ENCODE data around the gene TXLNA. TPM values are rescaled to one million over a fixed set of nuclear protein-coding genes. Genes with fewer than 3 reads are reported as not detected.

Gene TXLNA
- total and polyA plus RNA-seq, 2 experiments from 2014 or later: 33.3 to 40.9 TPM

DNA sequence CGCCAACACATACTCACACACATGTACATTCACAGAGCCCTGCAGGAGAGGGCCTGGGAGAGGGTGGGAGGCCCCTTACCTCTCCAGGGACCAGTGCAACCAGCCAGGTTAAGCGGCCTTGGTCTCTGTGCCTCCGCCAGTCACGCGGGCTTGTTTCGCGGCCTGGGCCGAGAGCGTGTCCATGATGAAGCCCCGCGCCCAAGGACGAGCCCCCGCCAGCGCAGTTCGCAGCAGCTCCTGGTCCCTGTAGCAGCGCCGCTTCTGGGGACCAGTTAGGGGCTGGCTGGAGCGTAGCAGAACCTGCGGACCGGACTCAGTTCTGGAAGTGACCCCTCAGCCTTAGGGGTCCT, 60.3 kb downstream of the TXLNA start:
- peak overlapping the region; percentile 42 for H3K4me3 ChIP-seq
- peak overlapping the region; percentile 59 for H3K27ac ChIP-seq
- TF ChIP-seq CTCF (IDR thresholded peaks at IDR 0.05; ENCODE audit: low read depth, low read length): no peak
- peak in 1 of 2 donors; percentile 49 for DNase-seq (ENCODE audit: low read depth in 1 of 2, low spot score in 1 of 2)
- H3K27me3 ChIP-seq: no peaks in the 10 kb centered on the region
- H3K4me1 ChIP-seq (ENCODE audit: low read depth): peaks cover 10% of the 10 kb centered on the region
- no peaks in the 10 kb centered on the region for H3K36me3 ChIP-seq
- H3K9me3 ChIP-seq (ENCODE audit: low read depth): no peaks in the 10 kb centered on the region

DNA sequence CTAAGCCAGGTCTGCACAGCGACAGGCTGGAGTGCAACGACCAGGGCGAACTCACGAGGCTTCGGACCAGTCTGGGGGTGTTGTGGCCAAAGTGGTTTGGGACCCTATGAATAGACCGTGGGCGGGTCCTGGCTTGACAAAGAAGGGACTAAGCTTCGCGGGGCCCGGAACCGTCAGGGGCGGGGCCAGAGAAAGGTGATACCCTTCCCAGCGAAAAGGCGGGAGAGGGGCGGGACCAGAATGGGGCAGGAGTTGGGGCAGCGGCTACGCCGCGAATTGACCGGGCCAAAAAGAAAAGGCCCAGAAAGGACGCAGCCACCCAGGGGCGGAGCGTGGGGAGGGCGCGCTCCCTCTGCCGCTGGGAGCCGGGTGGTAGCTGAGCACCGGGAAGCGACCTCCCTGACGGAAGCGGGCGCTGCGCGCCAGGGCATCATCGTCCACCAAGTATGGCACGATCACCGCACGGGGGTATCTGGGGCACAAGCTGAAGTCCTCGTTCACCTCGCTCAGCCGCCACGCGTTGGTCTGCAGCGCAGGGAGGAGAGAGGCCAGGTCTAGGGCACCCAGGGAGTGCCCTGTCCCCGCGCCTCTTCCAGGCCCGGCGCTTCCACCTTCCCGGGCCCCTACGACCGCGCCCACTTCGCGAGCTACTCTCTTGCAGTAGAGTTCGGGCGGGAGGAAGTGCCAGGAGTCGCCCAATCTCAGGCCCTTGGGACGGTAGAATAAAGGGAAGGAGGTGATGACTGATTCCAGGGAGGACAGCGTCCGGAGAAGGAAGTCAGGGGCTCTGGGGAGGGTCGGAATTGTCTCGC, 60.9 kb downstream of the TXLNA start:
- Histone ChIP-seq H3K27ac (peak overlapping the region; percentile 59), H3K9me3 (ENCODE audit: low read depth) (no peaks in the 10 kb centered on the region), H3K4me3 (peak overlapping the region; percentile 42), H3K36me3 (no peaks in the 10 kb centered on the region), H3K4me1 (ENCODE audit: low read depth) (peaks cover 10% of the 10 kb centered on the region), H3K27me3 (no peaks in the 10 kb centered on the region)
- peak; percentile 27 for TF ChIP-seq CTCF (IDR thresholded peaks at IDR 0.05; ENCODE audit: low read depth, low read length)
- peak; percentile 42 to 89 for DNase-seq (ENCODE audit: low read depth in 1 of 2, low spot score in 1 of 2)

- H3K27me3 ChIP-seq: no peaks in the 10 kb centered on the region
- DNase-seq (ENCODE audit: low read depth in 1 of 2, low spot score in 1 of 2): peak; percentile 44 to 56
- no peaks in the 10 kb centered on the region for H3K9me3 ChIP-seq (ENCODE audit: low read depth)
- TF ChIP-seq CTCF (IDR thresholded peaks at IDR 0.05; ENCODE audit: low read depth, low read length): no peak
- H3K27ac ChIP-seq: peak overlapping the region; percentile 26
- H3K36me3 ChIP-seq: no peaks in the 10 kb centered on the region
- peaks cover 10% of the 10 kb centered on the region for H3K4me1 ChIP-seq (ENCODE audit: low read depth)
- H3K4me3 ChIP-seq: peak overlapping the region; percentile 42
Observed at GRCh38 chr1:32241001-32241763, 61.7 kb downstream of the TXLNA start.

DNA sequence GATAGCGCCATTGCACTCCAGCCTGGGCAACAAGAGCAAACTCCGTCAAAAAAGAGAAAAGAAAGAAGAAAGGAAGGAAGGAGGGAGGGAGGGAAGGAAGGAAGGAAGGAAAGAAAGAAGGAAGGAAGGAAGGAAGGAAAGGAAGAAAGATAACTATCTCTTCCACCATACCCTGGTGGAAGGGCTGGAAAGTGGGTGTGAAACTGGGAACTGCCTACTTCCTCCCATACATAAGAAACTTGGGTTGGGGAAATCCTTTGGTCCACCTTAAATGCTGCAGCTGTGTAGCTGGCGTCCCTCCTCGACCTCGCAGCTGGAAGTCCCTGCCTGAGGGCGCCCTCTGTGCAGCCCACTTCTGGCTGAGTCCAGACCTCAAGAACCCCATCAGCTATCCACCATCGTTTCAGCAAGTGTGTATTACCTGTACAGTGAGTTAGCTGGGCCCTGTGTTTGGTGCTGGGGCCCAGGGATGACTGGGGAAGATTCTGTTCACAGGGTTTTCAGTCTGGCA, 62.9 kb downstream of the TXLNA start:
- H3K27me3 ChIP-seq: no peaks in the 10 kb centered on the region
- no peaks in the 10 kb centered on the region for H3K9me3 ChIP-seq (ENCODE audit: low read depth)
- no peak overlapping the region for H3K4me3 ChIP-seq
- peaks cover 10% of the 10 kb centered on the region for H3K4me1 ChIP-seq (ENCODE audit: low read depth)
- no peaks in the 10 kb centered on the region for H3K36me3 ChIP-seq
- no peak overlapping the region for H3K27ac ChIP-seq
- no peak for TF ChIP-seq CTCF (IDR thresholded peaks at IDR 0.05; ENCODE audit: low read depth, low read length)
- peak; percentile 36 to 38 for DNase-seq (ENCODE audit: low read depth in 1 of 2, low spot score in 1 of 2)

GRCh38 chr1:32246888-32247273, 67.4 kb downstream of the TXLNA start, which contains the start of gene FAM167B:
Gene FAM167B (plus strand): TSS chr1:32247222. CDS start chr1:32247422, 200 bp downstream.
- H3K36me3 ChIP-seq: no peaks in the 10 kb centered on the region
- H3K27ac ChIP-seq: no peak within 1 kb of the TSS
- H3K9me3 ChIP-seq (ENCODE audit: low read depth): no peaks in the 10 kb centered on the region
- H3K27me3 ChIP-seq: no peaks in the 10 kb centered on the region
- TF ChIP-seq CTCF (IDR thresholded peaks at IDR 0.05; ENCODE audit: low read depth, low read length): no peak
- DNase-seq (ENCODE audit: low read depth in 1 of 2, low spot score in 1 of 2): peak in 1 of 2 donors; percentile 80
- H3K4me3 ChIP-seq: no peak within 1 kb of the TSS
- H3K4me1 ChIP-seq (ENCODE audit: low read depth): peaks cover 11% of the 10 kb centered on the region
